Spleen (tissue), 7 donors: ENCODE results near the gene CPAMD8.

Experiments
- CTCF ChIP-seq, 11 experiments: fragments of 200-600 bp in 7 of 11; fragments of 450-650 bp in 4 of 11; sonication (generic) in 4 of 11; IDR thresholded peaks in 8 of 11; conservative IDR thresholded peaks in 3 of 11; 1 replicate in 7 of 11; 2 replicates in 4 of 11; pipeline versions ENCODE4 v1.4.0 to v1.8.0; 2016 to 2021; ENCODE audit warnings: antibody characterized with exemption in 11 of 11, inconsistent platforms in 4 of 11, mild to moderate bottlenecking in 1 of 11
- POLR2A ChIP-seq, 3 donors: fragments of 450-650 bp; IDR thresholded peaks; one replicate each; pipeline ENCODE4 v1.5.1; 2017; ENCODE audit warnings: antibody characterized with exemption in 3 of 3, mild to moderate bottlenecking in 1 of 3
- POLR2AphosphoS5 ChIP-seq, 3 donors: sonication (generic); formaldehyde crosslinking; IDR thresholded peaks; one replicate each; pipeline ENCODE4 v1.5.1; 2017; ENCODE audit warnings: antibody characterized with exemption in 3 of 3
- donor health status: DM: no; HTN: no; CAD: no; lungs with moderate emphysema.
- donor health status: DM: no; HTN: no; CAD: no.
- donor health status: DM: no; HTN: no; CAD: no.

- TF ChIP-seq POLR2AphosphoS5 (IDR thresholded peaks at IDR 0.05) (no peak), CTCF (IDR thresholded peaks at IDR 0.05 in 8 of 11, conservative IDR thresholded peaks at IDR 0.05 in 3 of 11) (no peak), POLR2A (IDR thresholded peaks at IDR 0.05) (no peak)
These were observed 113.8 kb downstream of the CPAMD8 start for GRCh38 chr19:16912780-16913179.
